ENCODE data around the gene KBTBD4. TPM values are rescaled to one million over a fixed set of nuclear protein-coding genes. Genes with fewer than 3 reads are reported as not detected.

The KBTBD4 gene
- total RNA-seq, 1 donor from 2014 or later, result 16.6 TPM

GRCh38 chr11:47586098-47586855 is 7.5 kb upstream of the KBTBD4 start, which contains the start of gene FAM180B:
FAM180B (plus strand) TSS chr11:47586678; CDS start chr11:47586769, 91 bp downstream.
- peaks cover 7% of the 10 kb centered on the region for H3K27me3 ChIP-seq
- H3K36me3 ChIP-seq, result peaks cover 37% of the 10 kb centered on the region
- intact Hi-C loops (cut with DNase I), result no loop called here
- H3K27ac ChIP-seq, result no peak within 1 kb of the TSS
- no peaks in the 10 kb centered on the region for H3K9me3 ChIP-seq
- H3K4me3 ChIP-seq, result no peak within 1 kb of the TSS
- ATAC-seq, result no peak
- TF ChIP-seq CTCF (IDR thresholded peaks at IDR 0.05), result no peak
- no peaks in the 10 kb centered on the region for H3K4me1 ChIP-seq
- DNase-seq, result no peak

DNA sequence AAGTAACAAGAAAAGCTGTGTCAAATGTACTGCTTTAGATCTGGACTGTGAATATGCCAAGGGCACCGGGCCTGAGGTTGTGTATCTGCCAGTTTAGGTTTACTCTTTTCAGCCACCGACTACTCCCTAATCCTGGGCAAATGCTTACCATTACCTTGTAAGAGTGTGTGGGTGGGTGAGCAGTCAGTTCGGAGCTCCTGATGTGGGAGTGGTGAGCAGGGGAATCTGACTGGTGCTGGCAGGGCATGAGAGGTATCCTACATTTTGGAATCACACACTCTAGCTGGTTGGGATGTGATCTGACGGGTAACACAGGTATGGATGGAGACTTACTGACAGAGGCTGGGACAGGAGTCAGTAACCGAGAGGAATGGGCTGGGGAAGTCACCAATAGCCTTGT is 5.1 kb upstream of the KBTBD4 start:
- Histone ChIP-seq H3K4me3 (no peak overlapping the region), H3K4me1 (peaks cover 4% of the 10 kb centered on the region), H3K36me3 (peaks cover 47% of the 10 kb centered on the region), H3K9me3 (no peaks in the 10 kb centered on the region), H3K27ac (no peak overlapping the region), H3K27me3 (no peaks in the 10 kb centered on the region)
- intact Hi-C loops (cut with DNase I), result no loop called here
- no peak for DNase-seq
- no peak for TF ChIP-seq CTCF (IDR thresholded peaks at IDR 0.05)
- ATAC-seq, result no peak

DNA sequence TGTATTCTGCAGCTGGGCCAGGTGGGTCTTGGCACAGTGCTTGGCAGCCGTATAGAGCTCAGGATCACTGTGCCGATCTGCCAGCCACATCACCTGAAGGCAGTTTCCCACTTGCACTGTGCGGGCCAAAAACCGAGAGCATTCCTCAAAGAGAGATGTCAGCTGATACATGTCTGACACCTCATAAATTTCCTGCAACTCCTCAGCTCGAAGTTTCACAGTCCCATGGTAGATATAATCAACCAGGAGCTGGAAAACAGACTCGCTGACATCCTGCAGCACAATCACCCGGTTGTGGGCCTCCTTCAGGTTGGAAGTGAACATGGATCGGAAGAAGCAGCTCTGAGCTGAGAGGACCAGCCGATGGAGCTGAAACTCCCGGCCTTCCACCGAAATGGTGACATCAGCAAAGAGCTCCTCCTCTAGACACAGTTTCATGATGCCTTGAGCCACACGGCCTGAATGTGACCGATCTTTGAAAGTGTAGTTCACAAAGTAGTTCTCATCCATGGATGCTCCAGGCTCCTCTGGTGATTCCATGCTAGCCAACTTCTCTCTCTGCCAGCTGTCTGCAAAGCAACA is 1.2 kb downstream of the KBTBD4 start:
- DNase-seq (no peak), ATAC-seq (no peak)
- intact Hi-C loops (cut with DNase I), result no loop called here
- TF ChIP-seq CTCF (IDR thresholded peaks at IDR 0.05), result no peak
- H3K4me1 ChIP-seq, result peaks cover 18% of the 10 kb centered on the region
- H3K9me3 ChIP-seq, result no peaks in the 10 kb centered on the region
- peaks cover 71% of the 10 kb centered on the region for H3K36me3 ChIP-seq
- H3K27ac ChIP-seq, result peak overlapping the region; percentile 90
- peak overlapping the region; percentile 90 for H3K4me3 ChIP-seq
- no peaks in the 10 kb centered on the region for H3K27me3 ChIP-seq

GRCh38 chr11:47573321-47573720 is 5.4 kb downstream of the KBTBD4 start:
- no peak for TF ChIP-seq CTCF (IDR thresholded peaks at IDR 0.05)
- ATAC-seq (no peak), DNase-seq (peak; percentile 44)
- no peak overlapping the region for H3K4me3 ChIP-seq
- H3K36me3 ChIP-seq, result peaks cover 73% of the 10 kb centered on the region
- H3K27me3 ChIP-seq, result no peaks in the 10 kb centered on the region
- intact Hi-C loops (cut with DNase I), result no loop called here
- peaks cover 19% of the 10 kb centered on the region for H3K4me1 ChIP-seq
- H3K27ac ChIP-seq, result no peak overlapping the region
- no peaks in the 10 kb centered on the region for H3K9me3 ChIP-seq

DNA sequence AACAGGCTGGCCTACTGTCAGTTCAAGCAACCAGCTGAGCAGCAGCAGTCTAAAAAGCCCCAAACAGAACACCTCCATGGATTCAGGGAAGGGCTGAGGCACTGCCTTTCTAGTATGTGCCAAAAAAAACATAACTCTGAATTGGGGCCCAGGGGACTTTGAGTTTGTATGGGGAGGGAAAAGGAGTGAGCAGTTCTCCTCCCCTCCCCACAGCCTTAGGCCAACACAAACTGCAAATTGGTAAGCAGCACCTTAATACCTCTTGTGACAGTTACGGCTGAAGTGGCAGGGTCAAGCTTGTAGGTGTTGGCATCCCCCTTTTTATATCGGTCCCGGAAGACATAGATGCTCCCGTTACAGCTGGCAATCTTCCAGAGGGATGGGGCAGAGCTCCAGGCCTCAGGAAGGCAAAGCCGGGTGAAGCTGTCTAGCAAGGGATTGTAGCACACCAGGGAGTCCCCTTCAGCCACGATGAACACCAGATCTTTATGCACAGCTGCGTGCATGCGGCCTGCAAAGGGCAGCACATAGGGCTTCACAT is 6.0 kb downstream of the KBTBD4 start:
- ATAC-seq (no peak), DNase-seq (peak; percentile 50)
- Histone ChIP-seq H3K4me1 (peaks cover 14% of the 10 kb centered on the region), H3K9me3 (no peaks in the 10 kb centered on the region), H3K36me3 (peaks cover 73% of the 10 kb centered on the region), H3K27me3 (no peaks in the 10 kb centered on the region), H3K4me3 (no peak overlapping the region), H3K27ac (no peak overlapping the region)
- intact Hi-C loops (cut with DNase I), result no loop called here
- no peak for TF ChIP-seq CTCF (IDR thresholded peaks at IDR 0.05)

Measured in upper lobe of right lung (tissue), 1 donor.